Measurements from ENCODE around the gene XCR1.

GRCh38 chr3:46061887-46062286, 34.6 kb upstream of the XCR1 start:
- TF ChIP-seq CTCF (IDR thresholded peaks at IDR 0.05; ENCODE audit: poor library complexity) (no peak), EZH2 (IDR thresholded peaks at IDR 0.05; ENCODE audit: borderline replicate concordance) (no peak)
